Measurements from ENCODE around the gene ATXN1. TPM values are rescaled to one million over a fixed set of nuclear protein-coding genes. Genes with fewer than 3 reads are reported as not detected.

Gene ATXN1
- total RNA-seq, 1 experiment from 2014 or later, result 8.1 TPM

- TF ChIP-seq ELF4 (CRISPR knock-in tag; IDR thresholded peaks at IDR 0.05; ENCODE audit: low read depth) (no peak), ZBTB21 (CRISPR knock-in tag; IDR thresholded peaks at IDR 0.05; ENCODE audit: borderline replicate concordance) (no peak), SMAD4 (CRISPR knock-in tag; IDR thresholded peaks at IDR 0.05) (no peak), STAT6 (CRISPR knock-in tag; conservative IDR thresholded peaks at IDR 0.05; ENCODE audit: low read depth) (no peak)
- TF ChIP-seq, protein P1, sequence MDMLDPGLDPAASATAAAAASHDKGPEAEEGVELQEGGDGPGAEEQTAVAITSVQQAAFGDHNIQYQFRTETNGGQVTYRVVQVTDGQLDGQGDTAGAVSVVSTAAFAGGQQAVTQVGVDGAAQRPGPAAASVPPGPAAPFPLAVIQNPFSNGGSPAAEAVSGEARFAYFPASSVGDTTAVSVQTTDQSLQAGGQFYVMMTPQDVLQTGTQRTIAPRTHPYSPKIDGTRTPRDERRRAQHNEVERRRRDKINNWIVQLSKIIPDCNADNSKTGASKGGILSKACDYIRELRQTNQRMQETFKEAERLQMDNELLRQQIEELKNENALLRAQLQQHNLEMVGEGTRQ (CRISPR knock-in tag; IDR thresholded peaks at IDR 0.05), result no peak
Observed at GRCh38 chr6:16413399-16413798, 347.9 kb downstream of the ATXN1 start (continued).

DNA sequence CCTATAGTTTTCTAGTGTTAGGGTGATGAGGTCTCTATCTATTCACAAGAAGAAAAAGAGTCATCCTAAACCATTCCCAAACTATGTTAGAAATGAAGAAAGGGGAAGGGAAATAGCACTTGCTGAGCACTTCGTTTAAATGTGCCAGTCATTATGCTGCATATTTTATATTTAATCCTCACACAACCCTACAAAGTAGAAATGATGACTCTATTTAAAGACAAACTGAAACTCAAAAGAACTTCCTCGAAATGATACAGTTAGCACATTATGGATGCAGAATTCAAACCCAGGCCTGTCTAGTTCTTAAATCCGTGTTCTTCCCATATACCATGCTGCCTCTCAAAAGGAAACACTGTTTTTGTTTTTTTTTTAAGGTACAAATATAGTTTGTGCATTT, 348.3 kb downstream of the ATXN1 start:
- no peaks in the 10 kb centered on the region for H3K9me3 Mint-ChIP-seq
- ChIA-PET CTCF (interaction anchor here (1.1 kb wide), 1 partner anchor 9 kb away, joined by 3 read pairs; no protein-coding TSS in a partner anchor), POLR2A (no interaction called here)
- no peaks in the 10 kb centered on the region for H3K4me1 Mint-ChIP-seq
- ATAC-seq (no peak), DNase-seq (ENCODE audit: low spot score) (no peak)
- no peaks in the 10 kb centered on the region for H3K36me3 Mint-ChIP-seq
- H3K4me3 Mint-ChIP-seq, result no peak overlapping the region
- no peaks in the 10 kb centered on the region for H3K27me3 Mint-ChIP-seq (ENCODE audit: low read depth)
- H3K27ac Mint-ChIP-seq, result no peak overlapping the region
- TF ChIP-seq, protein P2, sequence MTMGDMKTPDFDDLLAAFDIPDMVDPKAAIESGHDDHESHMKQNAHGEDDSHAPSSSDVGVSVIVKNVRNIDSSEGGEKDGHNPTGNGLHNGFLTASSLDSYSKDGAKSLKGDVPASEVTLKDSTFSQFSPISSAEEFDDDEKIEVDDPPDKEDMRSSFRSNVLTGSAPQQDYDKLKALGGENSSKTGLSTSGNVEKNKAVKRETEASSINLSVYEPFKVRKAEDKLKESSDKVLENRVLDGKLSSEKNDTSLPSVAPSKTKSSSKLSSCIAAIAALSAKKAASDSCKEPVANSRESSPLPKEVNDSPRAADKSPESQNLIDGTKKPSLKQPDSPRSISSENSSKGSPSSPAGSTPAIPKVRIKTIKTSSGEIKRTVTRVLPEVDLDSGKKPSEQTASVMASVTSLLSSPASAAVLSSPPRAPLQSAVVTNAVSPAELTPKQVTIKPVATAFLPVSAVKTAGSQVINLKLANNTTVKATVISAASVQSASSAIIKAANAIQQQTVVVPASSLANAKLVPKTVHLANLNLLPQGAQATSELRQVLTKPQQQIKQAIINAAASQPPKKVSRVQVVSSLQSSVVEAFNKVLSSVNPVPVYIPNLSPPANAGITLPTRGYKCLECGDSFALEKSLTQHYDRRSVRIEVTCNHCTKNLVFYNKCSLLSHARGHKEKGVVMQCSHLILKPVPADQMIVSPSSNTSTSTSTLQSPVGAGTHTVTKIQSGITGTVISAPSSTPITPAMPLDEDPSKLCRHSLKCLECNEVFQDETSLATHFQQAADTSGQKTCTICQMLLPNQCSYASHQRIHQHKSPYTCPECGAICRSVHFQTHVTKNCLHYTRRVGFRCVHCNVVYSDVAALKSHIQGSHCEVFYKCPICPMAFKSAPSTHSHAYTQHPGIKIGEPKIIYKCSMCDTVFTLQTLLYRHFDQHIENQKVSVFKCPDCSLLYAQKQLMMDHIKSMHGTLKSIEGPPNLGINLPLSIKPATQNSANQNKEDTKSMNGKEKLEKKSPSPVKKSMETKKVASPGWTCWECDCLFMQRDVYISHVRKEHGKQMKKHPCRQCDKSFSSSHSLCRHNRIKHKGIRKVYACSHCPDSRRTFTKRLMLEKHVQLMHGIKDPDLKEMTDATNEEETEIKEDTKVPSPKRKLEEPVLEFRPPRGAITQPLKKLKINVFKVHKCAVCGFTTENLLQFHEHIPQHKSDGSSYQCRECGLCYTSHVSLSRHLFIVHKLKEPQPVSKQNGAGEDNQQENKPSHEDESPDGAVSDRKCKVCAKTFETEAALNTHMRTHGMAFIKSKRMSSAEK (CRISPR knock-in tag; IDR thresholded peaks at IDR 0.05; ENCODE audit: borderline replicate concordance), result no peak
- no peak for TF ChIP-seq E2F4 (CRISPR knock-in tag; IDR thresholded peaks at IDR 0.05; ENCODE audit: borderline replicate concordance, low read depth)

DNA sequence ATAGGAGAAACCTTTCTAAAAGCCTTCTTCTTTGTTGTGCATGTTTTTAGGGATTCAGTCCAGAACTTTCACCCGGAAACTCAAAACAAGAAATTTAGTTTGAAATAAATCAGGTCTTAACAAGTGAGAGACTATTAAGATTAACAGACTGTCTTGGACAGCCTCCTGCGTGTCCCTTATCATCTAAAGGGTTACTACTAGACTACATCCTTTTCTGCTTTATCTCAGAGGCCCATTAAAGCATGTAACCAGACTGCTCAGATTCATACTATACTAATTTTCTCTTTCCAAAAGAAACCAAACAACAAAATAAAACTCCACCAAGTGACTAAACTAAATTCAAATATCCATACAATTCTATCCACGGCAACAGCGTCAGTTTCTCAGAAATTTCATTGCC, 349.1 kb downstream of the ATXN1 start:
- Mint-ChIP-seq H3K9me3 (no peaks in the 10 kb centered on the region), H3K36me3 (no peaks in the 10 kb centered on the region), H3K27me3 (ENCODE audit: low read depth) (no peaks in the 10 kb centered on the region), H3K4me3 (no peak overlapping the region), H3K27ac (no peak overlapping the region), H3K4me1 (no peaks in the 10 kb centered on the region)
- ATAC-seq, result no peak
- ChIA-PET CTCF (interaction anchor here (1.1 to 1.3 kb wide), 2 partner anchors 8 to 76 kb away, joined by 3 to 4 read pairs; no protein-coding TSS in a partner anchor), POLR2A (no interaction called here)
- no peak for DNase-seq (ENCODE audit: low spot score)
- no peak for TF ChIP-seq E2F4 (CRISPR knock-in tag; IDR thresholded peaks at IDR 0.05; ENCODE audit: borderline replicate concordance, low read depth)
- no peak for TF ChIP-seq EMX1 (CRISPR knock-in tag; IDR thresholded peaks at IDR 0.05)
- no peak for TF ChIP-seq ZMAT4 (CRISPR knock-in tag; IDR thresholded peaks at IDR 0.05)
- TF ChIP-seq ZBTB43 (CRISPR knock-in tag; IDR thresholded peaks at IDR 0.05), result no peak
- no peak for TF ChIP-seq PRRX2 (CRISPR knock-in tag; IDR thresholded peaks at IDR 0.05)

All from WTC11 (cell line).